Colonic mucosa (tissue), 4 donors: Measurements from ENCODE around the gene HMG20A. TPM values are rescaled to one million over a fixed set of nuclear protein-coding genes. Genes with fewer than 3 reads are reported as not detected.

Experiments used
- DNase-seq: peaks from one replicate; pipeline ENCODE4 v3.0.0-alpha.2; 2020
- H3K27ac ChIP-seq: fragments of 200-600 bp; one replicate; pipeline ENCODE4 v1.8.0; 2021
- H3K27me3 ChIP-seq: fragments of 200-600 bp; one replicate; pipeline ENCODE4 v1.8.0; 2021
- H3K36me3 ChIP-seq: fragments of 200-600 bp; one replicate; pipeline ENCODE4 v1.8.0; 2021
- H3K4me1 ChIP-seq: fragments of 200-600 bp; one replicate; pipeline ENCODE4 v1.8.0; 2021; ENCODE audit warnings: mild to moderate bottlenecking
- H3K4me3 ChIP-seq: fragments of 200-600 bp; one replicate; pipeline ENCODE4 v1.8.0; 2021
- H3K9ac ChIP-seq, 2 donors: one replicate each; pipeline ENCODE4 v1.7.0; 2013; ENCODE audit warnings: control low read depth in 2 of 2, low read depth in 2 of 2, low read length in 2 of 2
- H3K9me3 ChIP-seq: fragments of 200-600 bp; one replicate; pipeline ENCODE4 v1.8.0; 2021
- intact Hi-C: fragments of 100-400 bp; cut with DNase I; formaldehyde crosslinking; loops from one replicate; pipeline ENCODE4 v1.14.1; 2022
- total RNA-seq, 2 donors: library from RNA; stranded (reverse); fragmentation: NEBNext Ultra II Directional in 1 of 2; extraction: Animal tissue kit (Norgen Biotek cat#: 25700) in 1 of 2; gene quantifications; one replicate each; pipeline ENCODE4 v1.2.1, GENCODE V29; 2021
- TF ChIP-seq, protein P1 (sequence below): fragments of 200-600 bp; IDR thresholded peaks from one replicate; pipeline ENCODE4 v1.8.0; 2022; ENCODE audit warnings: antibody characterized with exemption, mild to moderate bottlenecking
- donor health status: healthy.
- donor health status: DM: no; HTN: no; CAD: no.
- donor health status: DM: no; HTN: no; CAD: no.

HMG20A gene
- total RNA-seq, 2 donors from 2014 or later: 32.9 to 37.1 TPM

DNA sequence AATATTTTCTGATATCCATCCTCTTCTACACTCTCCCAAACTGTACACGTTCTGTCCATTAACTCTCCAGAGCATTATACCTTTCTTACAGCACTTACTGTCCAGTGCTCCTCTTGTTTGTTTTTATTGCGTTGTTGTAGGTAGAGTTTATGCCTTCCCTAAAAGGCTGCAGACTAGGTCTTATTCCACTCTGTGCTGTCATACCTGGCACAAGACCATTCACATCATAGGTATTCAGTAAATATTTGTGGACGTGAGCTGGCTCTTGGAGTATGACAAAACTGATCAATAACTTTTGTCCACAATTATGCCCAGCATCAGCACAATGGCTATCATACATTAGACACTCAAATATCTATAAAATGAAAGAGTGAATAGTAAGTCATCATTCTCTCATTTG, 4.4 kb downstream of the HMG20A start:
- no peaks in the 10 kb centered on the region for H3K9me3 ChIP-seq
- no peak overlapping the region for H3K27ac ChIP-seq
- TF ChIP-seq, protein P1, sequence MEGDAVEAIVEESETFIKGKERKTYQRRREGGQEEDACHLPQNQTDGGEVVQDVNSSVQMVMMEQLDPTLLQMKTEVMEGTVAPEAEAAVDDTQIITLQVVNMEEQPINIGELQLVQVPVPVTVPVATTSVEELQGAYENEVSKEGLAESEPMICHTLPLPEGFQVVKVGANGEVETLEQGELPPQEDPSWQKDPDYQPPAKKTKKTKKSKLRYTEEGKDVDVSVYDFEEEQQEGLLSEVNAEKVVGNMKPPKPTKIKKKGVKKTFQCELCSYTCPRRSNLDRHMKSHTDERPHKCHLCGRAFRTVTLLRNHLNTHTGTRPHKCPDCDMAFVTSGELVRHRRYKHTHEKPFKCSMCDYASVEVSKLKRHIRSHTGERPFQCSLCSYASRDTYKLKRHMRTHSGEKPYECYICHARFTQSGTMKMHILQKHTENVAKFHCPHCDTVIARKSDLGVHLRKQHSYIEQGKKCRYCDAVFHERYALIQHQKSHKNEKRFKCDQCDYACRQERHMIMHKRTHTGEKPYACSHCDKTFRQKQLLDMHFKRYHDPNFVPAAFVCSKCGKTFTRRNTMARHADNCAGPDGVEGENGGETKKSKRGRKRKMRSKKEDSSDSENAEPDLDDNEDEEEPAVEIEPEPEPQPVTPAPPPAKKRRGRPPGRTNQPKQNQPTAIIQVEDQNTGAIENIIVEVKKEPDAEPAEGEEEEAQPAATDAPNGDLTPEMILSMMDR: no peak
- no peak overlapping the region for H3K4me3 ChIP-seq
- intact Hi-C loops: loop anchor here (10.0 kb wide), 1 partner anchor 70 kb away; no protein-coding TSS in a partner anchor
- DNase-seq: no peak
- H3K27me3 ChIP-seq: no peaks in the 10 kb centered on the region
- no peaks in the 10 kb centered on the region for H3K36me3 ChIP-seq
- H3K9ac ChIP-seq: no peak overlapping the region
- no peaks in the 10 kb centered on the region for H3K4me1 ChIP-seq

GRCh38 chr15:77426377-77426776, 5.7 kb downstream of the HMG20A start:
- DNase-seq: no peak
- TF ChIP-seq, protein P1: no peak
- no peak overlapping the region for H3K4me3 ChIP-seq
- no peaks in the 10 kb centered on the region for H3K9me3 ChIP-seq
- H3K9ac ChIP-seq: no peak overlapping the region
- no peaks in the 10 kb centered on the region for H3K4me1 ChIP-seq
- no peaks in the 10 kb centered on the region for H3K36me3 ChIP-seq
- no peak overlapping the region for H3K27ac ChIP-seq
- H3K27me3 ChIP-seq: no peaks in the 10 kb centered on the region
- intact Hi-C loops: loop anchor here (10.0 kb wide), 1 partner anchor 68 kb away; no protein-coding TSS in a partner anchor

- TF ChIP-seq, protein P1: no peak
- Histone ChIP-seq H3K27me3 (no peaks in the 10 kb centered on the region), H3K27ac (no peak overlapping the region), H3K9me3 (no peaks in the 10 kb centered on the region), H3K4me1 (no peaks in the 10 kb centered on the region), H3K9ac (no peak overlapping the region), H3K4me3 (no peak overlapping the region), H3K36me3 (no peaks in the 10 kb centered on the region)
- DNase-seq: no peak
- intact Hi-C loops: loop anchor here (10.0 kb wide), 1 partner anchor 68 kb away; no protein-coding TSS in a partner anchor
Observed at GRCh38 chr15:77426871-77427270, 6.2 kb downstream of the HMG20A start.

DNA sequence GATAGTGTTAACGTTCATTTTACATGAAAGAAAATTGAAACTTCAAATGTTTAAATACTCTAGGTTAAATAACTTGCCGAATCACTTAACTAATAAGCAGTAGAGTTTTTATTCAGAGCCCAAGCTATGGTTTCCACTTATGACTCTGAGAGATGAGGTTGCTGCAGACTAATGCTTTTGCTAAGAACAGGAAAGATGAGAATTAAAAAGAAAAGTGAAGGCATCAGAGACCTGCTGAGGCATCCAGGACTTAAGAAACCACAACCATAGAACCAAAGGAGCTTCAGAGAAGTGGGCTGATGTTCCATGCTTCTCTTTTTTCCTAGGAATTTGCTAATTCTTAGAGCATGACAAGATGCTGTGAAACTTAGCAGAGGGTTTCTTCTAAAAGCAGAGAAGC, 9.5 kb downstream of the HMG20A start:
- H3K4me3 ChIP-seq: no peak overlapping the region
- H3K9me3 ChIP-seq: no peaks in the 10 kb centered on the region
- no peak overlapping the region for H3K27ac ChIP-seq
- no peaks in the 10 kb centered on the region for H3K36me3 ChIP-seq
- H3K27me3 ChIP-seq: no peaks in the 10 kb centered on the region
- H3K9ac ChIP-seq: no peak overlapping the region
- TF ChIP-seq, protein P1: no peak
- H3K4me1 ChIP-seq: no peaks in the 10 kb centered on the region
- intact Hi-C loops: no loop called here
- no peak for DNase-seq

GRCh38 chr15:77430652-77431051, 10.0 kb downstream of the HMG20A start:
- no peak overlapping the region for H3K9ac ChIP-seq
- no peaks in the 10 kb centered on the region for H3K36me3 ChIP-seq
- DNase-seq: no peak
- no peaks in the 10 kb centered on the region for H3K9me3 ChIP-seq
- H3K27me3 ChIP-seq: no peaks in the 10 kb centered on the region
- TF ChIP-seq, protein P1: no peak
- H3K4me3 ChIP-seq: no peak overlapping the region
- intact Hi-C loops: no loop called here
- H3K4me1 ChIP-seq: no peaks in the 10 kb centered on the region
- no peak overlapping the region for H3K27ac ChIP-seq
